D341Med (cell line): Measurements from ENCODE around the gene URB1.

Experiments
- DNase-seq: peaks from one replicate; pipeline ENCODE4 v3.0.0; 2012; ENCODE audit warnings: low spot score

The URB1 gene

DNA sequence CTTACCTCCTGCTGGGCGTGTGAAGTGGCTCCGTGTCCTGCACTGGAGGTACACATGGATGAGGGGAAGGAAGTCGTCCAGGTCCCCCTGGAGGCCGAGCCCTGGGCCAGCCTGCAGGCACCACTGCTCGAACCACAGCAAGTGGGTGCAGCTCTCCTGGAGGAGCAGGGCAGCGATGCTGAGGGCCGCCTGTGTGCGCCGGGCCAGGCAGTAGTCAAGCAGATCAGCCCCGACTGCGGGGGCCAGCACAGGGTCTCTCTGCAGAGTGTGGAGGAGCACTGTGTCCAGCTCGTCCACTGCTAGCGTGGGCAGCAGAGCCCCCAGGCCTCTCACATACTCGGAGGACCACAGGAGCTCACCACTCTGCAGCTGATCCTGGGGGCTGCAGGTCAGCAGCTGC, 45.9 kb downstream of the URB1 start:
- DNase-seq, result no peak

DNA sequence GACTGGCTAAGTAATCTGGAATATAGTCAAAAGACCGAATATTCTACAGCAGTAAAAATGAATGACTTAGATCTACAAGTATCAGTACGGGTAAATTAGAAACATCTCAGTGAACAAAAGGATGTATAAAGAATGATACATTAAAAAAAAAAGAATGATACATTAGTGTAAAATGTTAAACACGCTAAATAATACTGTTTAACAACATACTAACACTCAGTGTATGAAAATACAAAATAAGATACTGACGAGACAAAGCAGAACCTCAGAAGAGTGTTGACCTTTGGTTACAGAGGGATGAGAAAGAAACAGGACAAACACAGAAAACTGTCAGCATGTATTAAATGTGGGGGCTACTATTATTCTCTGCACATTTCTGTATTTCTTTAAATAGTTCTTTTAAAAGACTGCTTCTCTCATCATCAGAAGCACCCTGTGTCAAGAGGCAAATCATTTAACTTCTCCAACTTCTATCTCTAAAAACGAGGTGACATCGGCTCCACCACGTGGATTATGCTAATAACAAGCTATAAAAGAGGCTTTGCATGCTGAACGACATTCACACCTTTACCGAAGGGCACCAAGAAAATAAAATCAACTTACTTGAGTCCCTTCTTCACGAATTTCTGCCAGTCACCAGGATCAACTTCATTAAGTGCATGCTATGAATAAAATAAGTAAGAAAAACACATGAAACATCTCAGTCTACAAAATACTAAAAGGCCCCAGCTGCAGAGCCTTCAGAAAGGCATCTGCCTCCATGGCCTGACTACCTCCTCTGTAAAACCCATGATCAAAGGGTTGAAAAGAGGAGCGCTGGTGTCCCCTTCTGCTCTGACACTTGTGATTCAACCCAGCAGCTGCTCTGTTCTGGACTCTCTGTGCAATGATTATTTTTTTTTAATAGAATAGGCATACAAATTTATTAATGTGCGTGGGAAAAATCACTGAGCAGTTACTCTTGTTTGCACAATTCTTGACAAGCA, 51.7 kb downstream of the URB1 start:
- no peak for DNase-seq

DNA sequence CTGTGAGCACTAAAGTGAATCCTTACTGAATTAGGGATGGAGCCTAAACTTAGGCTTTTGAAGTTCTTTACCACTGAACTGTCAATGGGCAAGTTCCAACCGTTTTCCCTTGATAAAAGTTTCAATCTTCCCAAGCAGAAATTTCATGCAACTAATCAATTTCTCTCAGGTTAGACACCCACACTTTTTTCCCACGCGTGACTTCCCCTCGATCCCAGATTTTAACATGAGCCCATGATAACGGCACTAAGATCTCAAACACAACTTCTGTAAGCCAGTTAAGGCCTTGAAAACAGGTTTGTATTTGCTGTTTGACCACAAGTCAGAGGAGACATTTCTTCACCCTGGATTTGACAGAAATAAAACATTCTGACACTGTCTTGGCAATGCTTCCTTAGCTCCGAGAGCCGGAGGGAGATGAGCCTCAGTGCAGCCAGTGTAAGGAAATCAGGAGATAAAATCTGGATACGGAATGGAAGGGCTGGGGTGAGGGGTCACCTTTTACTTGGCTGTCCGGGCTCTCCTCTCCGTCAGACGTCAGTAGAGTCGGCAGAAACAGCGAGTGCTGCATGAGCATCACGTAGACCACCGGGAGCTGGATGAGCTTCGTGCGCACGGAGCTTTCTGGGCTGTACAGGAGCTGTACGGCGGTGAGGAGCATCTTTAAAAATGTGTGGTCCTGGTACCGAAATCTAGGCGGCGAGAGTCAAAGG, 54.4 kb downstream of the URB1 start:
- DNase-seq, result no peak

DNA sequence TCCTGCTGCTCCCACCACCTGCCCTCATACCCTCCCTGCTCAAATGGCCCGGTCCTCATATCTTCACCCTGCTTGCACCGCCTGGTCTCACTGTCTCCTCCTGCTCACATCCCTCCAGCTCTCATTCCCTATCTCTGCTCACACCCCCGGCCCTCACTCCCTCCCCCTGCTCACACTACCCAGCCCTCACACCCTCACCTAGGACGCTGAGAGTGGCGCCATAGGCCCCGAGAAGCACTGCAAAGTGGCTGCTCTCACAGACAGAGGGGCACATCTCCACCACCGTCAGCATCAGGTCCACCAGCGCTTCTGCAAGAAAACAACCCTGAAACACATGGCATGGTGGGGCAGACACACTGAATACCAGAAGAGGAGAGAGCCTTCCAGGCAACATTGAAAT, 55.6 kb downstream of the URB1 start:
- no peak for DNase-seq

DNA sequence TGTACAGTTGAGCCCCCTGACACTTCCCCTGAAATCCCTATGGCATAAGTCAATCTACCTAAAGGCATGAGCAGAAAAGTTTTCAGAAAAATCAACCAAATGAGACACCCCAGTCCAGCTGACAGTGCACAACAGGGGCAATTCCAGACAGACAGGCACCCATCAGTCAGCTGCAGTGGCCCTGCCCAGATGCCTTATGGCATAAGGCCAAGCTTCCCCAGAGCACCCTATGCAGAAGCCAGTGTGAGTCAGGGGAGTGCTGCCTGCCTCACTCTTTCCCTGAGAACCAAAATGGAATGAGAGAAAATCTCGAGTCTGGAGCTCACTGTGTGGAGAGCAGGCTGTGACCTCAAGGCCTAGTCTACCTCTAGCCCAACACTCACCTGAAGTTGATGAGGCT, 56.1 kb downstream of the URB1 start:
- no peak for DNase-seq

DNA sequence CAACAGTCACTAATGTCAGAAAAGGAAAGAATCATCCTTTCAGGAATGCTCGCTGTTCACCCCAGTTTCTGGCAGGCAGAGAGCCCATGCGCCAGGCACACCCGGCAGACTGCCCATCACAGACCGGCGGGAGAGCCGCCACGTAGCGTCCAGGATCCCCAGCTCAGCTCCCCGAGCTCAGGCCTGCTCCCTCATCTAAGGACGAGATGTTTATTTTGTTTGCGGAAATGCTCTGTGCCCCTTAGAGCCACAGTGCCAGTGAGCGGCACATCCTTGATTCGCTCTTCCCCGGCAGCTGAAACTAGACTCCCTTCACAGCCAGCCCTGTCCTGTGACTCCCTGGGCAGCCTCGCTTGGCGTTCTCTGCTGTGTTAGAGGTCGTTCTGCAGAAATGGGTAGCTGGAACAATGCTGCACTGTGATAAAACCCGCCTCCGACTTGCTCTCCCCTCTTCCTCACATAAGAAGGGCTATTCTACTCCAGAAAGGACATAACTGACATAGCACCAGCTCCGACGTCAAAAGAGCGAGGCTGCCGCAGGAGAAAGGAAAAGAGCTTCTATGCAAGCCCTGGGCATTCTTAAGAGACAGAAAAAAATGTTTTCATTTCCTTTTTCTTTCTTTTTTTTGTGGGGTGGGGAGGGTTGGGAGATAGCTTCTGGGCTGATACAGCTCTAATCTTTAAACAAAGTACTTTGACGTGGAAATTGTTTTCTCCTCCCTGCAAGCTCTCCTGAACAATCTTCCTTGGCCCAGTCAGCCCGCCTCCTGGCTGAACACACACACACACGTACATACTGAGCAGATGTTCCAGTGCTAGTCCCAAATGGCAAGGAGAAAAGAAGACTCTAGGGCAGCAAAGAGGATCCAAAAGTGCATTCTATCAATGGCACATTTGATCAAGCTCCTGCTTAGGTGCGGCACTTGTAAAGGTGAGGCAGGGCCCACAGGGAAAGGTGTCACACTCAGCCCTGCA, 56.9 kb downstream of the URB1 start:
- no peak for DNase-seq

DNA sequence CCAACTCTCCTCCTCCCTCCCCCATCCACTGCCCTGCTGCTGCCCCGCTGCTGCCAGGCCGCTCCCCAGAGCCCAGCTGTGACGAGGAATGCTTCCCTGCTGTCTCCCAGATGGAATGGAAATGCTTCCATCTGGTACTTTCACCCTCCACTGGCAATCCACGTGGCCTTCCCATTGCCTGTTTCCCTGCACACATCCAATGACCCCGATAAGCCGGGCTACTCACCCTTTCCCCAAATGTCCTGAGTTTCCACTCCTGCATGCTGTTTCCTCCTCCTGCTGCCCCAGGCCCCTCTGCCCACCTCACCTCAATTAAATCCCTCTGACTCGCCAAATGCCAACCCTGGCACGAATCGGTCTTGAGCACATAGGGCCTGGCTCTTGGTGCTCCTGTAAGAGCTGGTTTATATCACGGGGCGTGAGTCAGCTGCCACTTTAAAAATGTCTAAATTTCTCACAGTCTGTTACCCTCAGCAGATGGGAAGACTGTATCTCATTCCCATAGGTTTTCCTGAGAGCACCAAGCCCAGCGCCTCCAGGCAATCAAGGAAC, 57.8 kb downstream of the URB1 start:
- DNase-seq, result peak; percentile 76

DNA sequence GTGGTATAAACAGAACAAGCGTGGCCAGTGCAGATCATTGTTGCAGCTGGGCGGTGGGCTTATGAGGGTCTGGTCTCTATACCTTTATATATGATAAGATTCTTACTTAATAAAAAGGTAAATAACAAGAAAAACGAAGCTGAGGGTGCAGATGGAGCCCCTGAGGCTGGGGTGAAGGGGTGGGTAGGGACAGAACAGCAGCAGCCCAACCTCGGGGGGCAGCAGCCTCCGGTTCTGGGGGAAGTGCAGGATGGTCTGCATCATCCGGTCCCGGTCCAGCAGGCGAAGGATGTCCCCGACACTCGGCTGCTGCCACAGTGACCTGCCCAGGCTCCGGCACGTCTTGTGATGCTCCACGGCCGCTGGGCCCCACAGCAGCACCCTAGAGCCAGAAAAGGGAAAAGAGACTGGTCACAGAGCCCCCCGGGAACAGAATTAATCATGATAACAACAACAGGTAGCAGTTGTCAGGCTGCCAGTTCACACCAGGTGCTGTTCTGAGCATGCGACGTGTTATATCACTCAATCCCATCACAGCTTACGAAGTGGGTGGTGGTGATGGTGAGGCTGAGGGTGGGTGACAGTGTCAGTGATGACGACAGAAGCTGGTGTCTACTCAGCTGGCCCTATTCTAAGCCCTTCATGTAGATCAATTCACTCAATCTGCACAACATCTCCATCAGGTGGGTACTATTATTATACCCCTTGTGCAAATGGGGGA, 58.7 kb downstream of the URB1 start:
- peak; percentile 19 for DNase-seq

DNA sequence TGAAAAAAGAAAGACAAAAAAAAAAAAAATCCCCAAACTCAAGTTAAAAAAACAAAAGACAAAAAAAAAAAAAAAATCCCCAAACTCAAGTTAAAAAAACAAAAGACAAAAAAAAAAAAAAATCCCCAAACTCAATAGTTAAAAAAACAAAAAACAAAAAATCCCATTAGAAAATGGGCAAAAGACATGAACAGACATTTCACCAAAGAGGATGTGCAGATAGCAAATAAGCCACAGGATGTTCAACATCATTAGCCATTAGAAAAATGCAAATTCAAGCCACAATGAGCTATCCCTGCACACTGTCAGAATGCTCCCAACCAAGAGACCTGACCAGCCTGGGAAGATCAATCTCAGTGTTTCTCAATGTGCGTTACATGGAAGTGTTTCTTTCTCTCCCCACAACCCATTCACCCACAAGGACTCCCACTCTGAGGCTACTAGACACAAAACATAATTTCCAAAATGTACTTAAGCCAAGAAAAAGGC, 60.3 kb downstream of the URB1 start:
- no peak for DNase-seq

DNA sequence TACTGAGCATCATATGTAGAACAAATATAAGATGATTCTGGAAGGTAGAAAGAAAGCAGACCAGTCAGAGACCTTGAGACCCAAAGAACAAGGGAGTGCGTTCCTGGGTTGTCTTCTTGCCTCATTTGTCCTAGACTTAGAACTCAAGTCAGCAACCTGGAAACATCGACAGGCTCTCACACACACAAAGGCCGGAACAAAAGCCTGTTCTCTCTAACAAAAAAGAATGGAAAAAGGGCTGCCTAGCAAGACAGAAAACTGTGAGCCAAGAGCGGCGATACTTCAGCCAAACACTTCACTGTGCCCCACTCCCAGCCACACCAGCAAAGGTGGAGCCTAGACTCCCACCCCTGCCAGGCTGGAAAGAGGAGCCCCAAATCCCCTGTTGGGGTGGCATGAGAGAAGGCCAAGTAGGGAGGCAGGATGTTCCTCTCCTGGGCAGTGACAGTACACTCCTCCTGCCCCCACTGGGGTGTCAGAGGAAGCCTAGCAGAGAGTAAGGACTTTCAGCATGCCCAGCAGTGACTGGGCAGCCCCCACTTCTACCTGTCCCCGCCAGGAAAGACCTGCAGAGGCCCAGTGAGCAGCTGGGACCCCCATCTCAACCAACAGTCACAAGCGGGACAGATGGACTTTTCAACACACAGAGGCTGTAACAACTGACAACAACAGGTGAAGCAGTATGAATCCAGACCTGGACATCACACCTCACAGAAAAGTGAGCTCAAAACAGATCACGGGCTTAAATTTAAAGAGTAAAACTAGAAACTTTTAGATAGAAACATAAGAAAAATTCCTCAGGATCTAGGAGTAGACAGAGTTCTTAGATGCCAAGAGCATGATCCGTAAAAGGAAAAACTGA, 61.1 kb downstream of the URB1 start:
- no peak for DNase-seq

DNA sequence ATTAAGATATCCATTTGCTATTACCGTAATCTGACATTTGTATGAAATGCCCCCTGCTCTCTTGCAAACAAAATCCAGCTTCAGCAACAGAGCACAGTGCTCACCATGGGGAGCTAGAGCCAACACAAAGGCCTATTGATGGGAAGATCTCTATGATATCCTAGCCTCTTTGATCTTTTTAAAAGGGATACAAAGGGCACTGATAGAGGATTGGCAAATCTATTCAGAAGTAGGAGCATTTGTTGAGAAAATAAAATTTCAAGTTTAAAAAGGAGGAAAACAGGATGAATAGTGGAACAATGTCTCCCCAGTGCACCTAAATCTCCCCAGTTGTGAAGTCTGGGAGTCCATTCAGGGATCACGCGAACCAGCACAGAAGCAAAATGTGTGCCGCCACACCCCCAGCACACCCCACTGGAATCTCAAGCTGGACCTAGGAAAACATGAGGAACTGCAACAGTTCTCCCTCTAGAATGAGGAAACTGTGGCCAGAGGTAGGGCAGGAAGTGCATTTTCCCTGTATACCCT, 62.0 kb downstream of the URB1 start:
- DNase-seq, result no peak

DNA sequence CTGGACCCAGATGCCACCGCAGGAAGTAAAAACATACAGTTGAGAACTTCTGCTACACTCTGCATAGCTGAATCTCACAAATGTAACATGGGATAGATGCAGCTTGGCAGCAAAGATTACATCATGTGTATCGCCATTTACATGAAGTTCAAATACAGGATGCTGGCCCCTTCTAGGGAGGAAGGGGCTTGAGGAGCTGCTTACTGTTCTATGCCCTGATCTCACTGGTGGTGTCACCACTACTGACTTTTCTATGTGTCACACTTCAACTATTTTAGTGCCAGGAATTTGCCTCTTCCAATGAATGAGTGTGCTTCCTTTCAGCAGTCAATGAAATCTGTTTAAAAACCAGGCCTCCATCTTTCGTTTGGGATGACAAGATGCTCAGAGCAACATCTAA, 63.0 kb downstream of the URB1 start:
- DNase-seq, result no peak

DNA sequence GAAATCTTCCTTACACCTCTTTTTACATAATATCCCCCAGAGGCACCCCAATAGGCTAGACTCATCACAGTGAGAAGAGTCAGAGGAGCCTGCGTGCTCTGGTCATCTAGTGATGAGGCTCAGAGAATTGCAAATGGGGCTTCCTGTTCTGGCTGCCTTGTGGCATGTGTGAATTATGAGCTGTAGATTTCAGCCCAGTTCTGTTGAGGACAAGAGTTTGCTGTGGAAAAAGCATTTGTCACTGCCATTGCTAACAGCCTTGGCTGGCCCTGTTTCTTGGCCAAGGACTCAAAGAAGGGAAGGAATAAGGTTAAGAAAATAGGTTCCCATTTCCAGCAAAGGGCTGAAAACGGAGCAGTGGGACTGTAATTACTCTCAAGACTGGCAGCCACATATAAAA, 63.5 kb downstream of the URB1 start:
- no peak for DNase-seq

DNA sequence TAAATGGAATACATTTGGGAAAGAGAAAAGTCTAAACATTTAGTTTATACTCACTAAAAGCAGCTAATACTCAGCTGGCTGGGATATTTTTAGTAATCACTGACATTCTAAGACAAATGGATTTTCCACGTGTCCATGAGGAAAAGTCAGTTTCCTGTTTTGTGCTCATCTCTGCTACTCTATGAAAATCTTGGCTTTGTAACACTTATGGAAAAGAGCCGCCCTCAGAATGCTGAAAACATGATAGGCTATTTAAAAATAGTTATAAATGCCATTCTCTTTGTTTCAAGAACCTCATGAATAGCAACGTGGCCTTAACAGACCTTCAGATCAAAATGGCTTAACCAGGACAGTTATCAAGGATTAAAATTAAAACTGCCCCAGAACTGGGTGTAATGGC, 64.2 kb downstream of the URB1 start:
- no peak for DNase-seq

DNA sequence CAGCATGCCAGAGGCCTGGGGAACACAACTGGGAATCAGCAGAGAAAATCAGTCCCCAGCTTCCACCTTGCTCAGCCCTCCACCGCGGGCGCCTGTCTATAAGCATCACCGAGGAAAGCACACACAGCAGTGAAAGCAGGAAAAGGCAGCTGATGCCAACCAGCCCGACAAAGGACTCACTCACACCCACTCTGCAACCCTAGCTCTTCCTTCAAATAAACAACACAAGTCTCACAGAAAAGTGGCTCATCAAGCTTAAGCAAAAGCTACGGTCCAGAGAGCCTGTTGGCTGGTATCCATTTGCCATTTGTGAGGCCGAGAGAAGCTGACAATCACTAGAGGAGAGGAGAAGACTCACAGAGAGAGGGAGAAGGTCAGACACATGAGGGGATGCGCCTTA, 67.1 kb downstream of the URB1 start:
- DNase-seq, result no peak

DNA sequence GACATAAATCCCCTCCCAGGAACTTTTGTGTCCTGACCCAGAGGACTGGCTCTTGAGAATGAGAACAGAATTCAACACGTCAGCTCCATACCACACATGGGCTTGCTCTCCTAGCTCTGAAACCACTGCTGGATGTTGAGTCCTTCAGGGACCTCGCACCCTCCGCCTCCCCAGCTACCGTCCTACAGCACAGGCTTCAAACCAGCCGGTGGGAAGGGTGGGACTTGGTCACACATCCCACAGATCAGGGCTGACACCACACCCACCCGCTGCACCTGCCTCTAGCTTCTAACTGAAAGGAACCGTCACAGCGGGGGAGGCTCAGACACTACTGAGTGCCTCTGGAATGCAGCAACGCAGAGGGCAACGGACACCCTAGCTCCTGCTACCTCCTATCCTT, 70.1 kb downstream of the URB1 start:
- no peak for DNase-seq

DNA sequence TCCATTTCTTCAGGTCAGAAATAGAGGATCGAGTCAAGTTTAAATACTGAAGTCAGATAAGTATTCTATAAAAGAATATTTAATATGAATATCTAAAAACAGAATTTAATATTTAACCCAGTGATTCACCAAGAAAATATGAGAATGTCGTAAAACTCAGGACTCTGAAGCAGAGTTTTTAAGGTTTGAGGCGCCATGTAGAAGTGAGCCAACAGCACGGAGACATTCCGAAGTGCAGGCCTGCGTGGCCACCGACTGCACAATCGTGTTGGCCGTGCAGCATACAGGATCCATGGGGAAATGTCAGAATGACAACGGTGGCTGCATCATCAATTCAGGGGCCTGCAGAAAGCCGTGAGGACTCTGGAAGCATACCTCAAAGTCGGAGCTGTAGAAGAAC, 70.7 kb downstream of the URB1 start:
- DNase-seq, result no peak

DNA sequence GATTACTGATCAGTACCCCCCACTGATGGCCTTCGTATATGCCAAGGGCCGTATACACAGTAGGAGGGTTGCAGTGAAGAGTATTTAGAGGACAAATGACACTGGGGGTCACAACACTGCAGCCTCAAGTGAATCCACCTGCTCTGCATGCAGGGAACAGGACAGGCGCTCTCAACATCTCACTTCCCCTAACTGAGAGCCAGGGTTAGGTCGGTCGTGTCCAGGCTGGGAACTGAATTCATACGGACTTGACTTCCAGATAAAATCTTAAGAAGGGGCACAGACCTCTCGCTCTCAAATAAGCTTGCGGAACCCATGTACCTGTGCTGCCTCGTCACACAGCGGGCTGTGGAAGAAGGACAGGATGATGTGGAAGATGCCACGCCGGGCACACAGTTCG, 71.3 kb downstream of the URB1 start:
- no peak for DNase-seq

DNA sequence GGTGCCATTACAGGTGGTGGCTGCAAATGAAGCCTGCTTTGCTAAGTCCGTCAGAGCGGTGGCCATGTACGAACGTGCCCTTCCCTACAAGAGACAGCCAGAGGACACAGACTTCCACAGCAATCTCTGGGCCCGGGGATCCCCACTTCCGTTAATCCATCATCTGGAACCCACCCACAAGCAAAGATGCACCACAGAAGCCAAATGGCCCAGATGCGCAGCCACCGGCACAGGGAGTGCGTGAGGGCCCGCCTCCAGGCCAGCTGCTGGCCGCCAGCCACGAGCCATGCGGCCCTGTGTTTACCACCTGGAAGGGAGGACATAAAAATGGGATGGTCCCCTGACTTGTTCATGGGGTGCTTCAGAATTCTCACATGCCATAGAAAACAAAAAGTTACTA, 72.1 kb downstream of the URB1 start:
- DNase-seq, result no peak

DNA sequence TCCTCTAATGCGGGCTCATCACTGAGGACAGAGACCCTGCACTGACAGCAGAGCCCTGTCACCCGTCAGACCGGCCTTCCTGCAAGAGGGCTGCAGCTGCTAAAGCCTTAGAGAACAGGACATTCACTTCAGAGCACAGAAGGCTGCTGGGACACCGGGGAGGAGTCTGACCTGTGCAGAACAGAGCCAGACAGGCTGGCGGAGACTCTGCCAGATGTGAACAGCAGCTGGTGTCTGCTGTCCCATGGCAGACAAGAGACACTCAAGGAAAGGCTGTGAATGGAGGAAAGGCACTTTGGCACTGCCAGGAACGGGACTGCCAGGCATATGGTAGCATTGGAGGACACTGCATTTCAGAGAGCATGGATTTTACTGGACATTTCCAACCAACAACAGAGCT, 72.8 kb downstream of the URB1 start:
- no peak for DNase-seq
